Endodermal cell (in vitro differentiated cells): Measurements from ENCODE around the gene KCNJ18. TPM values are rescaled to one million over a fixed set of nuclear protein-coding genes. Genes with fewer than 3 reads are reported as not detected.
"Not testable (repeated sequence)": the region's sequence is repeated elsewhere in the genome, so short reads cannot be mapped to it uniquely, and the experiment has no call there.

Source experiments
- DNase-seq: peaks from one replicate; pipeline ENCODE4 v3.0.0-alpha.2; 2017
- H3K27ac ChIP-seq: 2 replicates; pipeline ENCODE4 v1.5.1; 2013; ENCODE audit warnings: mild to moderate bottlenecking, low read depth, low read length, moderate library complexity
- H3K27me3 ChIP-seq: 2 replicates; pipeline ENCODE4 v1.6.1; 2013; ENCODE audit warnings: mild to moderate bottlenecking, low read length, moderate library complexity; ENCODE audit not compliant: insufficient read depth, control insufficient read depth, poor library complexity, severe bottlenecking
- H3K36me3 ChIP-seq: 2 replicates; pipeline ENCODE4 v1.7.0; 2013; ENCODE audit warnings: mild to moderate bottlenecking, low read length, moderate library complexity; ENCODE audit not compliant: control insufficient read depth, insufficient read depth
- H3K4me1 ChIP-seq: one replicate; pipeline ENCODE4 v1.7.0; 2013; ENCODE audit warnings: low read length; ENCODE audit not compliant: control insufficient read depth, insufficient read depth
- H3K4me3 ChIP-seq: 2 replicates; pipeline ENCODE4 v1.5.1; 2013; ENCODE audit warnings: mild to moderate bottlenecking, low read length, moderate library complexity
- H3K9ac ChIP-seq: 2 replicates; pipeline ENCODE4 v1.6.1; 2013; ENCODE audit warnings: mild to moderate bottlenecking, low read length, moderate library complexity; ENCODE audit not compliant: poor library complexity, severe bottlenecking; ENCODE audit errors: extremely low read depth
- H3K9me3 ChIP-seq: 2 replicates; pipeline ENCODE4 v1.6.1; 2013; ENCODE audit warnings: mild to moderate bottlenecking, low read length, moderate library complexity; ENCODE audit not compliant: control insufficient read depth
- H3K27ac Mint-ChIP-seq: 2 replicates; pipeline ENCODE4 v1.8.0; 2020; ENCODE audit warnings: mixed read lengths
- H3K27me3 Mint-ChIP-seq: 2 replicates; pipeline ENCODE4 v1.8.0; 2021; ENCODE audit warnings: mild to moderate bottlenecking, mixed read lengths; ENCODE audit not compliant: insufficient read depth
- H3K36me3 Mint-ChIP-seq: 2 replicates; pipeline ENCODE4 v1.8.0; 2020; ENCODE audit warnings: low read depth, mixed read lengths
- H3K4me1 Mint-ChIP-seq: 2 replicates; pipeline ENCODE4 v1.8.0; 2020; ENCODE audit warnings: mixed read lengths
- H3K4me3 Mint-ChIP-seq: 2 replicates; pipeline ENCODE4 v1.8.0; 2020; ENCODE audit warnings: mild to moderate bottlenecking, moderate library complexity, mixed read lengths
- H3K9me3 Mint-ChIP-seq: 2 replicates; pipeline ENCODE4 v1.8.0; 2020; ENCODE audit warnings: mild to moderate bottlenecking, mixed read lengths
- WGBS, 2 experiments: methylation state at CpG; one replicate each; pipeline versions ENCODE4 v1.1.5 to v1.1.7; 2013; ENCODE audit warnings: missing lambda C conversion rate in 2 of 2, mixed read lengths in 1 of 2; ENCODE audit not compliant: insufficient coverage in 1 of 2, insufficient read length in 1 of 2; 5-methylcytosine and 5-hydroxymethylcytosine counted together
- long read RNA-seq, 4 experiments: library from polyadenylated mRNA in 2 of 4; library from RNA in 1 of 4; library from capped mRNA in 1 of 4; stranded (forward) in 3 of 4; unstranded in 1 of 4; transcript quantifications; one replicate each; pipeline ENCODE4 v2.0.0, GENCODE V29; 2020 to 2021; ENCODE audit warnings: inconsistent platforms in 1 of 4
- polyA plus RNA-seq, 2 experiments: library from polyadenylated mRNA; stranded (reverse); fragments of 50-300 nt; gene quantifications; one replicate each; pipeline ENCODE4 v1.2.3, GENCODE V29; 2013
- total RNA-seq, 2 donors: library from RNA; stranded (reverse); fragmentation: NEBNext Ultra II Directional in 1 of 2; extraction: Animal tissue kit (Norgen Biotek cat#: 25700) in 1 of 2; gene quantifications; 2 replicates in 1 of 2; 3 replicates in 1 of 2; pipeline ENCODE4 v1.2.1, GENCODE V29; 2021

Gene KCNJ18
- total RNA-seq = not detected
- polyA plus RNA-seq (2013, experiment 1 of 2) = not detected
- not detected for polyA plus RNA-seq (2013, experiment 2 of 2)
- long read RNA-seq, experiment 1 = 0 reads
- long read RNA-seq, experiment 2 = 0 reads
- long read RNA-seq, experiment 3 = 0 reads
- long read RNA-seq, experiment 4 = 0 reads

- not testable (repeated sequence) for H3K9ac ChIP-seq, H3K27me3 ChIP-seq, H3K4me3 ChIP-seq, H3K4me3 Mint-ChIP-seq, H3K27me3 Mint-ChIP-seq, H3K27ac Mint-ChIP-seq, H3K9me3 ChIP-seq, DNase-seq, H3K27ac ChIP-seq, H3K36me3 Mint-ChIP-seq, H3K36me3 ChIP-seq, H3K4me1 Mint-ChIP-seq, H3K4me1 ChIP-seq
- H3K9me3 Mint-ChIP-seq = peaks cover 88% of the 10 kb centered on the region
- 73 to 74% methylated on average over 3 to 17 of the region's 18 CpGs for WGBS, 2 experiments
Measured at GRCh38 chr17:21691883-21692703, at the start of gene KCNJ18. TSS of gene KCNJ18 (plus strand) at chr17:21692523. CDS start at chr17:21702787, 10,264 bp downstream.

- DNase-seq, H3K9ac ChIP-seq, H3K27ac Mint-ChIP-seq, H3K4me1 ChIP-seq, H3K27me3 Mint-ChIP-seq, H3K27me3 ChIP-seq, H3K36me3 ChIP-seq, H3K4me3 Mint-ChIP-seq, H3K9me3 ChIP-seq, H3K4me1 Mint-ChIP-seq, H3K4me3 ChIP-seq, H3K36me3 Mint-ChIP-seq, H3K27ac ChIP-seq: not testable (repeated sequence)
- WGBS, 2 experiments = 76 to 78% methylated on average over 4 to 6 of the region's 6 CpGs
- peaks cover 90% of the 10 kb centered on the region for H3K9me3 Mint-ChIP-seq
Measured at GRCh38 chr17:21648125-21648524, 44.2 kb upstream of the KCNJ18 start.

- not testable (repeated sequence) for H3K27me3 Mint-ChIP-seq, DNase-seq, H3K4me3 ChIP-seq, H3K27ac ChIP-seq, H3K36me3 Mint-ChIP-seq, H3K27me3 ChIP-seq, H3K4me1 ChIP-seq, H3K36me3 ChIP-seq, H3K27ac Mint-ChIP-seq, H3K4me1 Mint-ChIP-seq, H3K9ac ChIP-seq, H3K4me3 Mint-ChIP-seq, H3K9me3 ChIP-seq
- WGBS, 2 experiments = no CpG with 5 or more reads among the region's 1 CpG
- H3K9me3 Mint-ChIP-seq = peaks cover 85% of the 10 kb centered on the region
Measured at GRCh38 chr17:21650043-21650442, 42.3 kb upstream of the KCNJ18 start.

GRCh38 chr17:21652049-21652448 is 40.3 kb upstream of the KCNJ18 start:
- WGBS, 2 experiments = 74% methylated on average over 2 of the region's 4 CpGs; no CpG with 5 or more reads in 1 of the 2 experiments
- H3K4me3 Mint-ChIP-seq, H3K9me3 ChIP-seq: not testable (repeated sequence)

GRCh38 chr17:21653211-21653610 is 39.1 kb upstream of the KCNJ18 start:
- H3K36me3 Mint-ChIP-seq, H3K4me1 Mint-ChIP-seq, H3K27ac ChIP-seq, H3K27me3 ChIP-seq, H3K36me3 ChIP-seq, H3K4me3 ChIP-seq, DNase-seq, H3K4me3 Mint-ChIP-seq, H3K4me1 ChIP-seq, H3K9ac ChIP-seq, H3K27me3 Mint-ChIP-seq, H3K9me3 ChIP-seq, H3K27ac Mint-ChIP-seq: not testable (repeated sequence)
- peaks cover 71% of the 10 kb centered on the region for H3K9me3 Mint-ChIP-seq
- WGBS, 2 experiments = 85 to 97% methylated on average over 5 to 8 of the region's 10 CpGs

More at GRCh38 chr17:21652049-21652448, 40.3 kb upstream of the KCNJ18 start:
- H3K27ac Mint-ChIP-seq, H3K27ac ChIP-seq, H3K36me3 ChIP-seq, H3K9ac ChIP-seq, DNase-seq, H3K27me3 Mint-ChIP-seq, H3K4me1 Mint-ChIP-seq, H3K4me1 ChIP-seq, H3K4me3 ChIP-seq, H3K27me3 ChIP-seq, H3K36me3 Mint-ChIP-seq: not testable (repeated sequence)
- peaks cover 75% of the 10 kb centered on the region for H3K9me3 Mint-ChIP-seq

GRCh38 chr17:21656518-21657309 is 35.6 kb upstream of the KCNJ18 start:
- not testable (repeated sequence) for H3K27ac ChIP-seq, H3K9ac ChIP-seq, H3K27ac Mint-ChIP-seq, H3K4me3 ChIP-seq, H3K36me3 ChIP-seq, H3K36me3 Mint-ChIP-seq, H3K9me3 ChIP-seq, H3K4me1 Mint-ChIP-seq, H3K4me1 ChIP-seq, DNase-seq, H3K27me3 ChIP-seq, H3K27me3 Mint-ChIP-seq, H3K4me3 Mint-ChIP-seq
- H3K9me3 Mint-ChIP-seq = peaks cover 70% of the 10 kb centered on the region
- WGBS, 2 experiments = 82 to 87% methylated on average over 14 to 42 of the region's 47 CpGs
